GM20431 (cell line): ENCODE results near the gene BTBD7.

Experiments used
- in situ Hi-C: fragments of 300-500 bp; cut with MseI, MboI; formaldehyde crosslinking; loops from one replicate; pipeline ENCODE4 v1.15.0; 2020; ENCODE audit warnings: low sequenced_read_pairs; ENCODE audit not compliant: unreplicated experiment

Gene BTBD7

DNA sequence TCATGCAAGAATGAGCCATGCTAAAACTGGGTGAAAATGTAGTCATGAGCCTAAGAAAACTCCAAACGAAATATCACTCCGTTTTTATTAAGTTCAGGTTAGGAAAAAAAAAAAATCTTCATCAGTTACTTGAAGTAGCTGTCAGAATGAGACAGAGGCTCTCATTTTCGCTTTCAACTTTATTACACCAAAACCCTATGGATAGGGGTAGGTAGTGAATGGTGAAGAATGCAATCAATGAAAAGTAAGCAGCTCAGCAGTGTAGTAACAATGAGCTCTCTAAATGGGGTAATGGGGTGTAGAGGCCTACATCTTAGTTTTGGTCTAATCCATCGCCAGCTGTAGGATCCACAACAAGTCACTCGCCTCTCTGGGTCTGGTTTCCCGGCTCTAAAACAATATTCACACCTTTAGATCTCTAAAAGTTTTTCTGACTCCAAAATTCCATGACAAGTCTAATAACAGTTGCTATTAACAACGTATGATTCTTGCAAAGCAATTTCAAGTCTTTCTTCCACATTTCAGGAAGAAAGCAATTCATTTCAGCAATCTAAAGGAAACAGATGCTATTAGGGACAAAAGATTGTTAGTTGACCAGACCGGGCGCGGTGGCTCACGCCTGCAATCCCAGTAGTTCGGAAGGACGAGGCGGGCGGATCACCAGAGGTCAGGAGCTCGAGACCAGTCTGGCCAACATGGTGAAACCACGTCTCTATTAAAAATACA, 1.7 kb downstream of the BTBD7 start:
- in situ Hi-C loops: no loop called here

DNA sequence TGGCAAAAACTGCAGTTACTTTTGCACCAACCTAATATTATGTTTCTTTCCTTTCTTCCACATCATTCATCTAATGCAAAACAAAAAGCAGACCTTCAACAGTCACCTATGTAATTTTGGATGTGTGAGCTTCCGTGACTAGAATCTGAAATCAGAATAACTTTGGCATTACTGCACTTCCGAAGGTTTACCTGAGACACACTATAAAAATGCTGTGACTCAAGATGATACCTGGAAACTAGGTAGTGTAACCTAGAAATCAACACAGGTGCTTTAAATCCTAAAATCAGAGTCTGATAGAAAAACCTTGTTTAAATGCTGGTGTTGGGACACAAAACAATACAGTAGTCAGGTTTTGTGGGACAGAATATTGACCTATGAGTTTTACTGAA, 2.2 kb downstream of the BTBD7 start:
- in situ Hi-C loops: no loop called here

DNA sequence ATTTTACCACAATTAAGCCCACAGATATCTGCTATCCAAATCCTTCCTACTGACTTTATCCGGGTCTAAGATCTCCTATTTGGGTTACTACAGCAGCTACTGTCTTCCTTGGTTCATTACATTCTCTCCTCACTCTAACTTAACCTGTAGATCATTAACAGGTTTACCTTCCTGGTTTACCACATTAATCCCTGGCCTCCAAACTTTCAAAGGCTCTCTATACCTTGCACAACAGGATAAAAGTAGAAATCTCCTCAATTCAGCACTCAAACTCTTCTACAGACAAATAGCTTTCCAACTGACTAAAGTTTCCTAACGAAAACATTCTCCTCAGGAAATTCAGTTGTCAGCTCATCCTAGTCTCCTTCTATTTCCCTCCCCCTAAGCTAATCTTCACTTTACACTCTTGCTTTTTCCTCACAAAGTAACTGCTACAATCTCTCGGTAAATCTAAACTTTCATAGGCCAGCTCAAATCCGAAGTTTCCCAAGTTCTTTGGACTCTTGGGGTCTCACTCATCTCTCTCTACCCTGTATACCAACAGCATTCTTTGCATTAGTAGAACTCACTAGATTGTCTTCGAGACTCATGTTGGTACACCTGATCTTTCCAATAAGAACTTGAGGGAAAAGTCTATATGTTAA, 2.7 kb downstream of the BTBD7 start:
- in situ Hi-C loops: no loop called here

DNA sequence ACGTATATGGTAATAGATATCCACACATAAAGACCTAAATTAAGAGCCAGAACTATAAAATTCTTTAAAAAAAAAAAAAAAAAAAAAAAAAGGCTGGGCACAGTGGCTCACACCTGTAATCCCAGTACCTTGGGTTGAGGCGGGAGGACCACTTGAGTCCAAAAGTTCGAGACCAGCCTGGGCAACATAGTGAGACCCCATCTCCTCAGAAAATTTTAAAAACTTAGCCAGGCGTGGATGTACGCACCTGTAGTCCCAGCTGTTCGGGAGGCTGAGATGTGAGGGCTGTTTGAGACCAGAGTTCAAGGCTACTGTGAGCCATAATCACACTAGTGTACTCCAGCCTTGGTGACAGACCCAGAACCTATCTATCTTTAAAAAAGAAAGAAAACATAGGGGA, 4.3 kb downstream of the BTBD7 start:
- in situ Hi-C loops: no loop called here

DNA sequence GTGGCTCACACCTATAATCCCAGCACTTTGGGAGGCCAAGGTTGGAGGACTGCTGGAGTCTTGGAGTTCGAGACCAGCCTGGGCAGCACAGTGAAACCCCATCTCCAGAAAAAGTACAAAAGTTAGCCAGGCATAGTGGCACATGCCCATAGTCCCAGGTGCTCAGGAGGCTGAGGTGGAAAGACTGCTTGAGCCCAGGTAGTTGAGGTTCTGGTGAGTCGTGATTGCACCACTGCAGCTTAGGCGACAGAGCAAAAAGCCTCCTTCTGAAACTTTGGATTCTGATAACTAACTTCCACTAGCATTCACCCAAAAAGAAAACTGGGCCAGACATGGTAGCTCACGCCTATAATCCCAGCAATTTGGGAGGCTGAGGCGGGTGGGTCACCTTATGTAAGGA, 6.6 kb downstream of the BTBD7 start:
- in situ Hi-C loops: no loop called here

DNA sequence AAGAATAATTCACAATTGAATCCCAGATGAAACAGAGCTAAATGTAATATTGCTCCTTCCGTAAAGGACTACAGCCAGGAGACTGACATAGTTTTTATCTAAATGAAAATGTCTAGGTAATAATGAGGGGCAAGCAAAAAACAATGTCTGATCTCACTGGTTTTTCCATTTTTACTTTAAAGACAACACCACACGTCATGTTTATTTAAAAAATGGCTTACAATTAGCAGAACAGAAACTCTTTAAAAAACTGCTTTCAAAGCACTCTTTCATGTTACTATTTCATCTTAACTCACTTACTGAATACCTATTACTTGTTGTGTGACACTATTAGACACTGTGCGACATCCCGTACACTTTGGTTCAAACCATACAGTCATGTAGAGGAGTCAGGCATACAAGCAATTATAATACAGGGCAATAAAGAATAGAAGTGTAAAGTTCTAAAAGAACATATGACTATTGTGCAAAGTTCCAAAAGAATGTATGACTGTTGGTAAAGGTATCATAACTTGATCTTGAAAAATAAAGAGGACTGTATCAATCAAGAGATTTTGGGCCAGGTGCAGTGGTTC, 9.1 kb downstream of the BTBD7 start:
- in situ Hi-C loops: no loop called here

DNA sequence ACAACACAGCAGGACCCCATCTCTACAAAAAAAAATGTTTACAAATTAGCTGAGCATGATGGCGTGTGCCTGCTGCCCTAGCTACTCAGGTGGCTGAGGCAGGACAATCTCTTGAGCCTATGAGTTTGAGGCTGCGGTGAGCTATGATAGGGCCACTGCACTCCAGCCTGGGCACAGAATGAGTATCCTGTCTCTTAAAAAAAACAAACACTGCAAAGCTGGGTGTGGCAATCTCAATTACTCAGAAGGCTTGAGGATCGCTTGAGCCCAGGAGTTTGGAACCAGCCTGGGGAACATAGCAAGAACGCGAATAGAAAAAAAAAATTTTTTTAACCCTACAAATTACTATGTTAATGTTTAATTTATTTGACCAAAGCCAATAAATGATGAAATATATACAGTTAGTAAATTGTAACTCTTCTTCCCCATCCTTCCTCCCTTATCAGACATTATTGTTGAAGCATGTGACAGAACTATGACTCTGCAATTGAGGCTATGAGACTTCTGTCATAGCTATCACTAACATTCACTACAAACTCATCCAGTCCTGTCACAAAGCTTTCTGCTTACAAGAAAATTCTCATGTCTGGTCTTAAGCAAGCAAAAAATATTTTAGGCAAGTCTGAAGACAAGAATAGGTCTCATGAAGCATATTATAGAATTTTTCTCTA, 9.8 kb downstream of the BTBD7 start:
- in situ Hi-C loops: no loop called here

DNA sequence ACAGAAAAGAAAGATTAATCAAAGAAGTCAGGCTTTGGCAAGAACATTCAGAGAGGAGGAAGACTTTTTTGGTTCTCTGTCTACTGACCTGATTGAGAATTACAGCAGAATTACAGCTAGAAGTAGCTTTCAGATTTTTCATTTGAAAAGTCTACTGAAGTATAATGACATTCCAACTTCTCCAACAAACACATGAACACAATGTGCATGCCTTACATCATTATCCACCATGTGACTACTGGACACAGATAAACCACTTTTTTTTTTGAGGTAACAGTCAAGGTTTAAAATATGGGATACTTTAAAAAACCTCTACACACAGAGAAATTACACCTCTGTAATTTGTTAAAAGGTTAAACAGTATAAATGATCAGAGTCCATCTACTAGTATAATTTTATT, 12.3 kb downstream of the BTBD7 start:
- in situ Hi-C loops: no loop called here

DNA sequence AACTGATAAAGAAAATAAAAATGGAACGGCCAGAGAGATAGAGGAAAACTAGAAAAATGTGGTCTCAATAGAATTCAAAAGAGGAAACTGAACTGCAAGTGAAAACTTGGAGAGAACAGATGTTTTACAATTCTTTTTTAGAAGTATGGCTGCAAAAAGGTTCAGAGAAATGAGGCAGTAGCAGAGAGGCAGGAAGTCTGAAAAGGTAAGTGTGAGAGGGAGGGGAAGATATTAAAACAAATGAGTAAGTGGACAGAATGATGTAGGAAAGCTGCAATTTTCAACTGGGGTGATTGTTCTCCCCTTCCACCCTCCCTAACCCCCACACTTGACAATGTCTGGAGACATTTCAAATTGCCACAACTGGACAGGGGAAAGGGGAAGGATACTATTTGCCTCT, 12.9 kb downstream of the BTBD7 start:
- in situ Hi-C loops: no loop called here

DNA sequence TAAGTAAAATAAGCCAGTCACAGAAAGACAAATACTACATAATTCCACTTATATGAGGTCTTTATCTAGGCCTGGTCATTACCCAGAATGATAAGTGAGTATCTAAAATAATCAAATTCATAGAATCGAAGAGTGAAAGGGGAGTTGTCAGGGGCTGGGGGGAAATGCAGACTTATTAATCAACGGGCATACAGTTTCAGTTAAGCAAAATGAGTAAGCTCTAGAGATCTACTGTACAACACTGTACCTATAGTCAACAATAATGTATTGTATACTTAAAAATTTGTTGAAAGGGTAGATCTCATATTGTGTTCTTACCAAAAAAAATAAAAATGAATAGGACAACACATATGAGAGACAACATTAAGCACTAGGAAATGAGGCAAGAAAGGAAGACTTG, 13.3 kb downstream of the BTBD7 start:
- in situ Hi-C loops: no loop called here

DNA sequence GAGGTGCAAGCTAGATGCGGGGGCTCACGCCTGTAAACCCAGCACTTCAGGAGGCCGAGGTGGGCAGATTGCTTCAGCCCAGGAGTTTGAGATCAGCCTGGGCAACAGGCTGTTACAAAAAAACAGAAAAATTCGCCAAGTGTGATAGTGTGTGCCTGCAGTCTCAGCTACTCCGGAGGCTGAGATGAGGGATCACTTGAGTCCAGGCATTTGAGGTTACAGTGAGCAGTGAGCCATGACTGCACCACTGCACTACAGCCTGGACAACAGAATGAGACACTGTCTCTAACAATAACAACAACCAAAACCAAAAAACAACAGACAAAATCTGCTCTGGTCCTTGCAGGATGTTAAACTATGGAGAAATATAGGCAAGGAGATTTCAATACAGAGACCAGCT, 13.9 kb downstream of the BTBD7 start:
- in situ Hi-C loops: no loop called here

DNA sequence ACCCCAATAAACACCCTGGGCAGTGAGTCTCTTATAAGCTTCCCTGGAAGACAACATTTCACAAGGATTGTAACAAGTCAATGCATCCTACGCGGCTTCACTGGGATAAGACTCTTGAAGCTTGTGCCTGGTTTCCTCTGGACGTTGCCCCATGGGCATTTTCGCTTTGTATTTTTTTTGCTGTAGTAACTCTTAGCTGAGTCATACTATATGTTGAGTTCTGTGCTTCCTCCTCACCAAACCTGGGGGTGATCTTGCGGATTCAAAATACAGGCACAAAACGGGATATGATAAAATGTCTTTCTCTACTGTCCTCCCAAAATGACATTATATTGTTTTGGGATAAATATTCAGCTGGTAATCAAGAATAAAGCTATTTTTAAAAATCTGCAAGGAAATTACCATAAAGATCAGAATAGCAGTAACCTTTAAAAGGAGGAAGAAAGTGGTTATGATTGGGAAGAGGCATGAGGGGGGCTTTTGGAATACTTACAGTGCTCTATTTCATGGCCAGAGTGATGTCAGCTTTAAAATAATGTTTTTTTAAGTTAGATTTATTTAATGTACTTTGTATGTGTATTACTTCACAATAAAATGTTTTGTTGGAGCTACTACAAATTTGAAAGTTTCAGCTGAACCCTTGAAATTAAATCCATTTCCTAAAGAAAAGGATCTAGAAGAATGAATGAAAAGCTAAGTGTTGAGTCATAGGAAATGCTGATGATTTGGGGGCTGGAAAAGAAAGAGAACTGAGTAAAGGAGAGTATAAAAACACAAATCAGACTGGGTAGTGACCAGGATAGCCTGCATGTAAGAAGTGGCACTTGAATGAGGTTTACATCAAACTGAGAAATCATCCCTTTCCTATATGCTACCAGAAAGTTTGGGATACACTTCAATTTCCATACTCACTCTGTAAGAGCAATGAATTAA, 14.7 kb downstream of the BTBD7 start:
- in situ Hi-C loops: no loop called here

DNA sequence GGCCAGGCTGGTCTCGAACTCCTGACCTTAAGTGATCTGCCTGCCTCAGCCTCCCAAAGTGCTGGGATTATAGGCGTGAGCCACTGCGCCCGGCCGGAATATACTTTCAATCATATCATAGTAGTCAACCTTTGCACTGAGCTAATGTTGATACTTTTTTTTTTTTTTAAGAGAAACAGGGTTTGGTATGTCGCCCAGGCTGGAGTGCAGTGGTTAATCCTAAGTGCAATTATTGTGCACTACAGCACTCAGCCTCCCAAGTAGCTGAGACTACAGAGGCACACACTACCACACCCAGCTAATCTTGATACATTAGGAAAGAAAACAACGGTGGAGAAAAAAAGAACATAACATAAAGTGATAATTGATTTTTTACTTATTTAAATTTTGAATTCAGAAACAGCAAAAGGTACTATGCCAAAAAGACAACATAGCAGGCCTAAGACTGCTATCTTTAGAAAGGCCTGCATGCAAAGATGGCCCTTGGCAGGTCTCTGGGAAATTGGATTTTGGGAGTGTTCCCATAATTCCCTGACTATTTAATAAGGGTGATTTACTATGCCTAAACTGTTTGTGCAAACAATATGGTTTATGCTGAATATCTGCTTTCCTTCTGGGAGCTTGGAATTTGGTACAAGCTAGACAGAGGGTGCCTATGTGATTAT, 15.5 kb downstream of the BTBD7 start:
- in situ Hi-C loops: no loop called here

DNA sequence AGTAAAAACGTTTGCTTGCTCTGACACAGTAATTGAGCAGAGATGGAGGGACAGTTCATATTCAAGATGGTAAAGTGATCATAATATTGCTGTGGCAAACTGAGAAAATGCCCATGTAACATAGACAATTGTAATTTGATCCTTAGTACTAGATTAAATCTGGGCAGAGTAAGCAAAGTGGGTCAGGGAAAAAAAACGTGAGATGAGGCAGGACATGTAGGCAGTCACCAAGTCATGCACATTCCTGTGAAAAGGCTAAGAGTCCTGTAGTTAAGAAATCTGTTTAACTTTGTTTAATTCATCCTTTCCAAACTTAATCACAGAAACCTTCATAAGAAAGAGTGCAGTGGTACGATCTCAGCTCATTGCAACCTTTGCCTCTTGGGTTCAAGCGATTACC, 16.1 kb downstream of the BTBD7 start:
- in situ Hi-C loops: no loop called here

DNA sequence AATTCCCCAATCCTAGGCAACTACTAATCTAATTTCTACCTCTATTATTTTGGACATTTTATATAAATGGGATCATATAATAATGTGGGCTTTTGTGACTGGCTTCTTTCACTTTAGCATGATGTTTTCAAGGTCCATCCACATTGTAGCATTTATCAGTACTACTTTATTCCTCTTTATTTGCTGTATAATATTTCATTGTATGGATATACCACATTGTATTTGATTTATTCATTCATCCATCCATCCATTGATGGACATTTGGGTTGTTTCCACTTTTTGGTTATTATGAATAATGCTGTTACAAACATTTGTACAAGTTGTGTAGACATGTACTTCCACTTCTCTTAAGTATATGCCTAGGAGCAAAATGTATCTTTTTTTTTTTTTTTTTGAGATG, 17.3 kb downstream of the BTBD7 start:
- in situ Hi-C loops: no loop called here

DNA sequence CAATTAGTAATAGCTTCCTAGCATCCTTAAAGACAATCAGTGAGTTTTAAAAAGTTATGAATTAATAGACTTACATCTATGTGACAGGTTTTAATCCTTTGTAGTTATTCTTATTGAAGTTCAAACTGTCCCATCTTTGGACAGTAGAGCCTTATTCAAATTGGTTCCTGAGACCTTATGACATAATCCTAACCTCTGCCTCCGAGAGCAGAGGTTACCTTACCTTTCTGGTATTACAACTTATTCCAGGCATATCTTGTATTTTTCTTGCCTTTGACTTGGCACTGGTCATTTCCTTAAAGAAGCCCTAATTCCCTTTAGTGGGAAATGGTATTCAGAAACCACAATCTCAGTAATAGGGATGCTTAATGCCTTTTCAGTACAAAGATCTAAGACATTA, 21.8 kb downstream of the BTBD7 start:
- in situ Hi-C loops: no loop called here

DNA sequence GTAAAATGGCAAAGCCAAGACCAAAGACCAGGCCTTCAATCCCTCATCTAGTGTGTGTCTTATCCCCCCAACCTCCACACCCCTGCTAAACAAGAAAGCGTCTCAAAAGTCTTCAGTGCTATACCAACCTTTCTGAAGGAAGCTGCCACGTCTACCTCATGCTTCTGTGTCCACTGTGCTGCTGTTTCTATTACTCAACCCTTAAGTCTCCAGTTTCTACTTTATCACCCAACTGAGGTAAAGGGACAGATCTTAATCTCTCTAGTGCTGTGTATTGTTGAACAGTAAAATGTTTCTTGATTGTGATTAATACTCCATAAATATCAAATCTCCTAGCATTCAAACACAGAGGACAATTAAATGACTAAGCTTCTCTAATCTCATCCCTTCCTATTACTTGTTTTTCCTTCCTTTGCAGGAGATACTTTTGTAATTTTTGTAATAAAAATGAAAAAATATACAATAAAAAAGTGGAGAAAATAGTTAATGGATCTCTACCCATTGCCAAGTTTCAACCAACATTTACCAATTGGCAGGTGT, 23.3 kb downstream of the BTBD7 start:
- in situ Hi-C loops: no loop called here

DNA sequence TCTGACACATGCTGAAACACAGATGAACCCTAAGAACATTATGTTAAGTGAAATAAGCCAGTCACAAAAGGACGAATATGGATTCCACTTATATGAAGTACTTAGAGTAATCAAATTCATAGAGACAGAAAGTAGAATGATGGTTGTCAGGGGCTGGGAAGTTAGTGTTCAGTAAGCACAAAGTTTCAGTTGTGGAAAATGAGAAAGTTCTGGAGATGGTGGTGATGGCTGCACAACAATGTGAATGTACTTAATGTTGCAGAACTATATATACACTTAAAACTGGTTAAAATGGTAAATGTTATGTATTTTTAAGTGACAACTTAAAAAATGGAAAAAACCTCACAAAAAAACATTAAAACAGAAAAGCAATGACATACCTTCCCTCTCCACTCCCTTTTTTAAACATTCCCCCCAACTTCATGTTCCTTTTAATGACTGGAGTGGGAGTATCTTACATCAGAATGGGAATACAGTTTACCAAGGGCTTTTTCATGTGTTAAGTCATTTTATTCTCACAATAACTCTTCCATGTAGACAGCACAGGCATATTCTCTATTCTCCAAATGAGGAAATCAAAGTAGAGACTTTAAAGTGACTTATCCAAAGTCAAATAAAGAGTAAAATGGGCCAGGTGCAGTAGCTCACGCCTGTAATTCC, 24.0 kb downstream of the BTBD7 start:
- in situ Hi-C loops: no loop called here

DNA sequence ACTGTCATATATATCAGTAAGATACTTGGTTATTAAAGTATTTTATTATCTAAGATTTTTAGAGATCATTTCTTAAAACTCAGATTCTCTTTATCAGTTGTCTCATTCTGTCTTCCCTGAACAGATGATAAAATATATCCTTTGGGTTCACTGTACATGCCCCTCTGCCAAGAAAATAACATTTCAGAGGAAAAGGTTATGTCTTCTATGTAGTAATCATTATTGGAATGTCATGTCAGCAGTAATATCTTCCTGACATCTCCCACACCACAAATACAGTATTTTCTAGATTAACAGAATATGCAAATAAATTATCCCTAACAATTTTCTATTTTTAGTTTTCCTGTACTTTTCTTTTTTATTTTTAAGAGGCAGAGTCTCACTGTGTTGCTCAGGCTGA, 26.0 kb downstream of the BTBD7 start:
- in situ Hi-C loops: no loop called here
